ENCODE measurements around the gene SPSB4. TPM values are rescaled to one million over a fixed set of nuclear protein-coding genes. Genes with fewer than 3 reads are reported as not detected.

The SPSB4 gene
- total and polyA plus RNA-seq, 2 donors (not counting 3 experiments of a cell fraction or from before 2014, with no cell fraction given): 0.06 to 0.22 TPM

- no peak overlapping the region for H3K27ac ChIP-seq (ENCODE audit: insufficient read depth, low read depth, low read length)
- no peaks in the 10 kb centered on the region for H4K20me1 ChIP-seq (replicated peaks; ENCODE audit: control insufficient read depth, extremely low read depth, insufficient read depth, low read length)
Observed at GRCh38 chr3:141056751-141057171, 5.6 kb downstream of the SPSB4 start.

More at GRCh38 chr3:141056751-141057171, 5.6 kb downstream of the SPSB4 start:
- CTCF ChIA-PET: no interaction called here
- BruUV-seq (replicated peaks): no TSS peak
- POLR2A ChIA-PET: no interaction called here
- no peaks in the 10 kb centered on the region for H3K9me3 ChIP-seq (replicated peaks; ENCODE audit: control insufficient read depth, insufficient read depth, low read length)
- H3K9ac ChIP-seq (replicated peaks; ENCODE audit: extremely low read depth, insufficient read depth, low read length): no peak overlapping the region
- intact Hi-C loops (cut with micrococcal nuclease) (no loop called here), dilution Hi-C loops (cut with MboI; ENCODE audit: extremely low pct_ligation_motif_present, low sequenced_read_pairs) (no loop called here)
- H3K79me2 ChIP-seq (ENCODE audit: control insufficient read depth, insufficient read depth, low read length): no peaks in the 10 kb centered on the region
- H3K4me1 ChIP-seq (ENCODE audit: control insufficient read depth, extremely low read depth, insufficient read depth, low read length): no peaks in the 10 kb centered on the region
- H2AFZ ChIP-seq (ENCODE audit: low read depth, low read length): no peak overlapping the region
- H3K36me3 ChIP-seq (ENCODE audit: control insufficient read depth in 2 of 2, extremely low read depth in 1 of 2, insufficient read depth in 2 of 2, low read length in 2 of 2): no peaks in the 10 kb centered on the region
- H3K4me3 ChIP-seq (replicated peaks in 1 of 3; ENCODE audit: insufficient read depth in 1 of 3, low read depth in 1 of 3, low read length in 3 of 3): no peak overlapping the region
- no peaks in the 10 kb centered on the region for H3K9me1 ChIP-seq (replicated peaks; ENCODE audit: control insufficient read depth, extremely low read depth, insufficient read depth, low read length)
- DNase-seq (ENCODE audit: low read depth, low spot score) (no peak), FAIRE-seq (no peak)
- peaks cover 14 to 22% of the 10 kb centered on the region in 2 experiments for H3K27me3 ChIP-seq (ENCODE audit: control insufficient read depth in 2 of 2, insufficient read depth in 2 of 2, low read length in 2 of 2)
- H3K4me2 ChIP-seq (ENCODE audit: insufficient read depth, low read length): no peak overlapping the region
- TF ChIP-seq JUN (IDR thresholded peaks at IDR 0.05; ENCODE audit: borderline replicate concordance, insufficient read depth, insufficient read length, low read depth) (no peak), GATA2 (IDR thresholded peaks at IDR 0.05; ENCODE audit: insufficient read depth, insufficient read length, low read depth, low read length) (no peak), MYC (IDR thresholded peaks at IDR 0.05; ENCODE audit: low read depth, low read length) (no peak), POLR2A (IDR thresholded peaks at IDR 0.05; ENCODE audit: low read depth, low read length) (no peak), FOS (IDR thresholded peaks at IDR 0.05; ENCODE audit: borderline replicate concordance, insufficient read depth, low read length) (no peak), CTCF (IDR thresholded peaks at IDR 0.05; ENCODE audit: extremely low read depth in 1 of 2, insufficient read depth in 1 of 2, low read depth in 1 of 2, low read length in 2 of 2) (no peak), POLR2AphosphoS5 (IDR thresholded peaks at IDR 0.05; ENCODE audit: insufficient read depth, low read depth, low read length) (no peak)
